GM12878 (cell line): ENCODE data around the gene PDZD2. TPM values are rescaled to one million over a fixed set of nuclear protein-coding genes. Genes with fewer than 3 reads are reported as not detected.

Experiments used
- ATAC-seq: fragments of 200-7000 bp; cut with Tn5 transposase; 3 replicates; pipeline ENCODE4 v1.9.1; 2020; ENCODE audit warnings: mild to moderate bottlenecking, moderate library complexity
- BruUV-seq: library from RNA; stranded (reverse); fragments of 400-500 nt; replicated peaks from 2 replicates; lab custom pipeline; 2021; lab: Mats Ljungman, UMichigan
- CTCF ChIA-PET: fragments of 300-600 bp; sonication (Branson Sonifier 250); formaldehyde crosslinking; extraction: SDS; loops from one replicate; lab custom pipeline; 2021; ENCODE audit warnings: inconsistent platforms; lab: Yijun Ruan, JAX
- POLR2A ChIA-PET: fragments of 350-600 bp; formaldehyde crosslinking; extraction: SDS; loops from one replicate; lab custom pipeline; 2021; ENCODE audit warnings: inconsistent platforms; lab: Charles Lee
- RAD21 ChIA-PET: fragments of 300-600 bp; sonication (Branson Sonifier 250); formaldehyde crosslinking; loops from one replicate; lab custom pipeline; 2023; ENCODE audit warnings: antibody characterized with exemption; ENCODE audit not compliant: unreplicated experiment; lab: Charles Lee
- SMC1A ChIA-PET: fragments of 300-600 bp; sonication (Branson Sonifier 250); formaldehyde crosslinking; loops from one replicate; lab custom pipeline; 2023; ENCODE audit not compliant: unreplicated experiment, uncharacterized antibody; lab: Charles Lee
- DNase-seq: peaks from one replicate; pipeline ENCODE4 v3.0.0-alpha.2; 2011; ENCODE audit warnings: low read depth, low spot score
- FAIRE-seq: peaks from 3 replicates; lab custom pipeline; 2011; peaks lifted over from hg19 to GRCh38; lab: Jason Lieb, UNC
- H2AFZ ChIP-seq: 2 replicates; pipeline ENCODE4 v1.6.0; 2011; ENCODE audit warnings: low read depth, low read length, control low read depth; ENCODE audit not compliant: control insufficient read depth
- H3K27ac ChIP-seq: 2 replicates; pipeline ENCODE4 v1.5.1; 2011; ENCODE audit warnings: control low read depth; ENCODE audit not compliant: control insufficient read depth, insufficient read depth
- H3K27me3 ChIP-seq, 2 experiments: replicated peaks in 1 of 2; 2 replicates each; pipeline versions ENCODE4 v1.6.0 to v1.6.1; 2011; ENCODE audit warnings: low read length in 1 of 2; ENCODE audit not compliant: control insufficient read depth in 2 of 2, insufficient read depth in 2 of 2
- H3K36me3 ChIP-seq, 2 experiments: 2 replicates each; pipeline ENCODE4 v1.5.1; 2011; ENCODE audit warnings: low read length in 1 of 2; ENCODE audit not compliant: control insufficient read depth in 2 of 2, insufficient read depth in 2 of 2
- H3K4me1 ChIP-seq: 2 replicates; pipeline ENCODE4 v1.6.1; 2011; ENCODE audit warnings: mild to moderate bottlenecking, low read length, moderate library complexity, mixed read lengths; ENCODE audit not compliant: control insufficient read depth, insufficient read depth
- H3K4me2 ChIP-seq: 2 replicates; pipeline ENCODE4 v1.6.0; 2011; ENCODE audit warnings: control low read depth; ENCODE audit not compliant: control insufficient read depth, insufficient read depth
- H3K4me3 ChIP-seq: fragments of 200-600 bp; sonication (generic); 2 replicates; pipeline ENCODE4 v1.5.1; 2016
- H3K79me2 ChIP-seq: 2 replicates; pipeline ENCODE4 v1.6.0; 2011; ENCODE audit warnings: low read length; ENCODE audit not compliant: control insufficient read depth, insufficient read depth
- H3K9ac ChIP-seq: 2 replicates; pipeline ENCODE4 v1.8.0; 2011; ENCODE audit warnings: low read length, control low read depth, mixed read lengths; ENCODE audit not compliant: control insufficient read depth, insufficient read depth
- H3K9me3 ChIP-seq: replicated peaks from 3 replicates; pipeline ENCODE4 v1.5.1; 2011; ENCODE audit warnings: mild to moderate bottlenecking, low read length; ENCODE audit not compliant: control insufficient read depth, insufficient read depth
- H4K20me1 ChIP-seq: 2 replicates; pipeline ENCODE4 v1.6.0; 2011; ENCODE audit not compliant: control insufficient read depth, insufficient read depth
- BACH1 ChIP-seq: fragments of 450-650 bp; IDR thresholded peaks from 2 replicates; pipeline ENCODE4 v1.6.1; 2017; ENCODE audit warnings: mild to moderate bottlenecking, borderline replicate concordance
- CHD1 ChIP-seq: IDR thresholded peaks from 2 replicates; pipeline ENCODE4 v1.6.1; 2012; ENCODE audit warnings: low read depth, low read length, improper control_type of control experiment
- ETV6 ChIP-seq, 2 experiments: fragments of 450-650 bp in 1 of 2; IDR thresholded peaks in 1 of 2; conservative IDR thresholded peaks in 1 of 2; 2 replicates each; pipeline ENCODE4 v1.6.1; 2014; ENCODE audit warnings: antibody characterized with exemption in 1 of 2, borderline replicate concordance in 1 of 2, low read depth in 1 of 2, mild to moderate bottlenecking in 1 of 2, moderate library complexity in 1 of 2
- GATAD2B ChIP-seq: fragments of 450-650 bp; conservative IDR thresholded peaks from 2 replicates; pipeline ENCODE4 v1.6.1; 2017; ENCODE audit warnings: low read depth, mild to moderate bottlenecking, moderate library complexity
- HDAC2 ChIP-seq: fragments of 200-600 bp; sonication (generic); IDR thresholded peaks from 2 replicates; pipeline ENCODE4 v1.6.1; 2017
- KDM1A ChIP-seq: fragments of 200-600 bp; sonication (generic); IDR thresholded peaks from 2 replicates; pipeline ENCODE4 v1.6.1; 2016; ENCODE audit warnings: borderline replicate concordance
- MEF2A ChIP-seq: IDR thresholded peaks from 2 replicates; pipeline ENCODE4 v1.6.1; 2011; ENCODE audit warnings: low read depth, mild to moderate bottlenecking, low read length, moderate library complexity; ENCODE audit not compliant: insufficient read depth
- NR2C1 ChIP-seq: fragments of 450-650 bp; IDR thresholded peaks from 2 replicates; pipeline ENCODE4 v1.6.1; 2017; ENCODE audit warnings: antibody characterized with exemption, mild to moderate bottlenecking, moderate library complexity
- PAX8 ChIP-seq: fragments of 450-650 bp; IDR thresholded peaks from 2 replicates; pipeline ENCODE4 v1.6.1; 2017; ENCODE audit warnings: mild to moderate bottlenecking, moderate library complexity
- PML ChIP-seq: IDR thresholded peaks from 2 replicates; pipeline ENCODE4 v1.6.1; 2012; ENCODE audit warnings: low read length, inconsistent platforms
- RAD21 ChIP-seq: IDR thresholded peaks from 2 replicates; pipeline ENCODE4 v1.6.1; 2011; ENCODE audit warnings: mild to moderate bottlenecking, low read depth, low read length, moderate library complexity; ENCODE audit not compliant: insufficient read depth
- RELA ChIP-seq: fragments of 450-650 bp; IDR thresholded peaks from 2 replicates; pipeline ENCODE4 v1.8.0; 2014; ENCODE audit warnings: borderline replicate concordance; ENCODE audit not compliant: partially characterized antibody
- SIN3A ChIP-seq: IDR thresholded peaks from 2 replicates; pipeline ENCODE4 v1.6.1; 2012; ENCODE audit warnings: low read depth, low read length, improper control_type of control experiment
- TCF7 ChIP-seq: IDR thresholded peaks from 2 replicates; pipeline ENCODE4 v1.6.1; 2014; ENCODE audit warnings: antibody characterized with exemption, borderline replicate concordance
- USF1 ChIP-seq: IDR thresholded peaks from 2 replicates; pipeline ENCODE4 v1.6.1; 2011; ENCODE audit warnings: borderline replicate concordance, low read depth, mild to moderate bottlenecking, moderate library complexity, mixed read lengths, low read length; ENCODE audit not compliant: insufficient read depth; ENCODE audit errors: extremely low read length
- YBX1 ChIP-seq: fragments of 450-650 bp; IDR thresholded peaks from 2 replicates; pipeline ENCODE4 v1.6.1; 2016; ENCODE audit warnings: antibody characterized with exemption
- YY1 ChIP-seq: IDR thresholded peaks from 2 replicates; pipeline ENCODE4 v1.6.1; 2011; ENCODE audit warnings: low read depth, mild to moderate bottlenecking, low read length
- ZZZ3 ChIP-seq: IDR thresholded peaks from 2 replicates; pipeline ENCODE4 v1.6.1; 2011; ENCODE audit warnings: low read depth; ENCODE audit not compliant: control insufficient read depth, insufficient read length
- WGBS: methylation state at CpG from one replicate; pipeline ENCODE4 v1.1.6; 2016; ENCODE audit warnings: low lambda C conversion rate; ENCODE audit not compliant: insufficient replicate concordance, insufficient coverage; ENCODE audit errors: missing lambda C conversion rate; 5-methylcytosine and 5-hydroxymethylcytosine counted together
- in situ Hi-C: fragments of 300-500 bp; cut with MboI; formaldehyde crosslinking; loops from 9 replicates; pipeline ENCODE4 v1.14.3; 2018; ENCODE audit warnings: mixed read lengths
- intact Hi-C: fragments of 100-400 bp; cut with micrococcal nuclease; formaldehyde crosslinking; loops from one replicate; pipeline ENCODE4 v1.14.2; 2022; ENCODE audit not compliant: unreplicated experiment
- polyA plus RNA-seq, 11 experiments: library from polyadenylated mRNA; depleted of rRNA in 4 of 11; unstranded in 6 of 11; stranded (reverse) in 5 of 11; fragments of >200 nt; fragmentation: Nextera tagmentation in 4 of 11; fragmentation: Illumina TruSeq in 1 of 11; extraction: Ambion mirVana in 4 of 11; extraction: Trizol in 1 of 11; gene quantifications; 1 replicate in 1 of 11; 2 replicates in 10 of 11; pipeline versions ENCODE4 v1.2.1 to v1.2.3, GENCODE V29; 2011 to 2016; ENCODE audit warnings: inconsistent platforms in 2 of 11, missing spikeins in 2 of 11, low read depth in 1 of 11
- total RNA-seq, 4 experiments: library from RNA; depleted of rRNA in 3 of 4; stranded (reverse); fragments of >200 nt in 3 of 4; fragmentation: Illumina TruSeq in 1 of 4; extraction: Trizol in 1 of 4; gene quantifications; 2 replicates each; pipeline versions ENCODE4 v1.2.1 to v1.2.3, GENCODE V29; 2013 to 2021

PDZD2 gene
- total and polyA plus RNA-seq, 10 of the 15 experiments (the other 5 are each of a cell fraction or from before 2014, with no cell fraction given): 0.01 to 0.58 (median 0.29) TPM; not detected in 3

DNA sequence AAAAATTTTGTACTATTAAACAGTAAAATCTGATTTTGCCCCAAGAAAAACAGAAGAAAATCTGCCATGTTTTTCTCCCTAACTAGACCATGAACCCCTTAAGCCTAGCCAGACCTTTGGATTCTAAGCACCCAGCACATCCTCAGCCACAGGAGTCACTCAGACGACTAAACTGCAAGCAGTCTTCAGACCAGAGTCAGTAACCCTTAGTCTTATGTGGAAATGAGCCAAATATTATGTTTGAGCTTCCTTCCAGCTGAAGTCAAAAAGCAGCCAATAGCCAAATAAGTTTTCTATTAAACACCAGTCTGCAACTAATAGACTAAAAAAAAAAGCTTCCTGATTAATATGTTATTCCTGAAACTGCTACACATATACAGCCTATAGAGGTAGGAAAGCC is 487.8 kb downstream of the PDZD2 start:
- H3K4me2 ChIP-seq: no peak overlapping the region
- H4K20me1 ChIP-seq: no peaks in the 10 kb centered on the region
- no peak overlapping the region for H2AFZ ChIP-seq
- SMC1A ChIA-PET: interaction anchor here (0.9 to 1.6 kb wide), 3 partner anchors 9 to 38 kb away, joined by 3 to 4 read pairs (median 3); no protein-coding TSS in a partner anchor
- CTCF ChIA-PET: interaction anchor here (0.8 to 0.9 kb wide), 2 partner anchors 11 to 18 kb away, joined by 3 read pairs; no protein-coding TSS in a partner anchor
- intact Hi-C loops (no loop called here), in situ Hi-C loops (no loop called here)
- no TSS peak for BruUV-seq
- FAIRE-seq (no peak), DNase-seq (no peak), ATAC-seq (no peak)
- H3K4me3 ChIP-seq: no peak overlapping the region
- H3K27ac ChIP-seq: no peak overlapping the region
- TF ChIP-seq TCF7 (no peak), YBX1 (no peak), HDAC2 (no peak), KDM1A (no peak)
- no peak overlapping the region for H3K9ac ChIP-seq
- RAD21 ChIA-PET: no interaction called here
- POLR2A ChIA-PET: no interaction called here
- H3K4me1 ChIP-seq: no peaks in the 10 kb centered on the region
- 94% methylated on average over 1 of the region's 1 CpG for WGBS
- H3K27me3 ChIP-seq: no peaks in the 10 kb centered on the region
- peaks cover 5% of the 10 kb centered on the region for H3K79me2 ChIP-seq
- no peaks in the 10 kb centered on the region for H3K9me3 ChIP-seq
- peaks cover 4 to 44% of the 10 kb centered on the region in 2 experiments for H3K36me3 ChIP-seq

DNA sequence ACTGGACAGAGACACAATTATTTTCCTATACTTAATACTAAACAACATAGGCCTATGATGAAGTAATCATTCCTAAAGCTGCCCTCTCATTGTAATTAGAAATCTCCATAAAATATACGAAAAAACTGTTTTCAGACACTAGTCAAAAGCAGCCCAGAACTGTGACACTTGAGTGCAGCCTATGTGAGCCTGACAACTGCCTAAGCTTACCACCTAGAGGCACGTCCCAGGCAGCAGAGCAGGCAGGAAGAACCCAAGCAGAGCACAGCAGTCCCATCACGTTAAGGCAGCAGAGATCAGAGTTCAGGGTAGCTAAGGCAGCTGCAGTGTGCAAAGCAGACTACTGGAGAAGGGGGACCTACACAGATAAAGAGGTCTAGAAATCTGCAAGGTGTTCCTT is 488.8 kb downstream of the PDZD2 start:
- no peaks in the 10 kb centered on the region for H3K4me1 ChIP-seq
- intact Hi-C loops: no loop called here
- no TSS peak for BruUV-seq
- ChIA-PET POLR2A (no interaction called here), CTCF (no interaction called here), RAD21 (no interaction called here), SMC1A (no interaction called here)
- in situ Hi-C loops: no loop called here
- TF ChIP-seq USF1: no peak
- TF ChIP-seq CHD1: no peak
- no peak for TF ChIP-seq RAD21
- no peak for TF ChIP-seq GATAD2B
- no peak for TF ChIP-seq PAX8
- TF ChIP-seq NR2C1: no peak
- no peak for TF ChIP-seq RELA
- no peak for TF ChIP-seq SIN3A
- no peak for TF ChIP-seq TCF7
- TF ChIP-seq BACH1: no peak
- no peak for TF ChIP-seq ZZZ3
- TF ChIP-seq MEF2A: no peak
- TF ChIP-seq YY1: no peak
- no peak for TF ChIP-seq PML
- TF ChIP-seq ETV6 (conservative IDR thresholded peaks at IDR 0.05 in 1 of 2, IDR thresholded peaks at IDR 0.05 in 1 of 2; ENCODE audit: borderline replicate concordance in 1 of 2, low read depth in 1 of 2): no peak
- FAIRE-seq: no peak
- H3K4me2 ChIP-seq: no peak overlapping the region
- H4K20me1 ChIP-seq: no peaks in the 10 kb centered on the region
- H2AFZ ChIP-seq: no peak overlapping the region
- no peak overlapping the region for H3K9ac ChIP-seq
- peaks cover 4 to 37% of the 10 kb centered on the region in 2 experiments for H3K36me3 ChIP-seq
- H3K27me3 ChIP-seq: no peaks in the 10 kb centered on the region
- H3K27ac ChIP-seq: no peak overlapping the region
- H3K9me3 ChIP-seq: no peaks in the 10 kb centered on the region
- peaks cover 5% of the 10 kb centered on the region for H3K79me2 ChIP-seq
- 42% methylated on average over 3 of the region's 3 CpGs for WGBS
- no peak for ATAC-seq
- H3K4me3 ChIP-seq: no peak overlapping the region
- no peak for DNase-seq
